Measurements from ENCODE around the gene ARHGEF10L.

DNA sequence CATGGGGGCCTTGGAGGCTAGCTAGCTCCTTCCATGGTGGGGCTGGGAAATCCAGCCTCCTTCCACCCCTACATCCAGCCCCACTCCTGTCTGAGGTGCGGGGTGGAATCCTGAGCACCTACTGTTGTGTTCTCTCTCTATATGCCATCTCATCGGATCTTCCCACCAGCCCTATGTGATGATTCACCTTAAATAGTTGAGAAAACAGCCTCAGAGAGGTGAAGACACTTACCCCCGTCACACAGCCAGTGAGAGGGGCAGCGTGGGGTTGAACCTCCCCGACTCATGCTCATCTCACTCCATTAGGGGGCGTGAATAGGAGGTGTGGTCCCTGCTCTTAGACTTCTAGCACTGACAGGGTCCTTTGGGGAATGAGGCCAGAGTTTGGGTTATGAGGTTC lies 184.7 kb downstream of the ARHGEF10L start:
- TF ChIP-seq, protein P1, sequence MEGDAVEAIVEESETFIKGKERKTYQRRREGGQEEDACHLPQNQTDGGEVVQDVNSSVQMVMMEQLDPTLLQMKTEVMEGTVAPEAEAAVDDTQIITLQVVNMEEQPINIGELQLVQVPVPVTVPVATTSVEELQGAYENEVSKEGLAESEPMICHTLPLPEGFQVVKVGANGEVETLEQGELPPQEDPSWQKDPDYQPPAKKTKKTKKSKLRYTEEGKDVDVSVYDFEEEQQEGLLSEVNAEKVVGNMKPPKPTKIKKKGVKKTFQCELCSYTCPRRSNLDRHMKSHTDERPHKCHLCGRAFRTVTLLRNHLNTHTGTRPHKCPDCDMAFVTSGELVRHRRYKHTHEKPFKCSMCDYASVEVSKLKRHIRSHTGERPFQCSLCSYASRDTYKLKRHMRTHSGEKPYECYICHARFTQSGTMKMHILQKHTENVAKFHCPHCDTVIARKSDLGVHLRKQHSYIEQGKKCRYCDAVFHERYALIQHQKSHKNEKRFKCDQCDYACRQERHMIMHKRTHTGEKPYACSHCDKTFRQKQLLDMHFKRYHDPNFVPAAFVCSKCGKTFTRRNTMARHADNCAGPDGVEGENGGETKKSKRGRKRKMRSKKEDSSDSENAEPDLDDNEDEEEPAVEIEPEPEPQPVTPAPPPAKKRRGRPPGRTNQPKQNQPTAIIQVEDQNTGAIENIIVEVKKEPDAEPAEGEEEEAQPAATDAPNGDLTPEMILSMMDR (IDR thresholded peaks at IDR 0.05; ENCODE audit: insufficient read depth, low read length) = no peak
- TF ChIP-seq SPI1 (IDR thresholded peaks at IDR 0.05; ENCODE audit: borderline replicate concordance, low read depth) (no peak), POLR2AphosphoS5 (IDR thresholded peaks at IDR 0.05; ENCODE audit: low read depth) (no peak)
- TF ChIP-seq, protein P2, sequence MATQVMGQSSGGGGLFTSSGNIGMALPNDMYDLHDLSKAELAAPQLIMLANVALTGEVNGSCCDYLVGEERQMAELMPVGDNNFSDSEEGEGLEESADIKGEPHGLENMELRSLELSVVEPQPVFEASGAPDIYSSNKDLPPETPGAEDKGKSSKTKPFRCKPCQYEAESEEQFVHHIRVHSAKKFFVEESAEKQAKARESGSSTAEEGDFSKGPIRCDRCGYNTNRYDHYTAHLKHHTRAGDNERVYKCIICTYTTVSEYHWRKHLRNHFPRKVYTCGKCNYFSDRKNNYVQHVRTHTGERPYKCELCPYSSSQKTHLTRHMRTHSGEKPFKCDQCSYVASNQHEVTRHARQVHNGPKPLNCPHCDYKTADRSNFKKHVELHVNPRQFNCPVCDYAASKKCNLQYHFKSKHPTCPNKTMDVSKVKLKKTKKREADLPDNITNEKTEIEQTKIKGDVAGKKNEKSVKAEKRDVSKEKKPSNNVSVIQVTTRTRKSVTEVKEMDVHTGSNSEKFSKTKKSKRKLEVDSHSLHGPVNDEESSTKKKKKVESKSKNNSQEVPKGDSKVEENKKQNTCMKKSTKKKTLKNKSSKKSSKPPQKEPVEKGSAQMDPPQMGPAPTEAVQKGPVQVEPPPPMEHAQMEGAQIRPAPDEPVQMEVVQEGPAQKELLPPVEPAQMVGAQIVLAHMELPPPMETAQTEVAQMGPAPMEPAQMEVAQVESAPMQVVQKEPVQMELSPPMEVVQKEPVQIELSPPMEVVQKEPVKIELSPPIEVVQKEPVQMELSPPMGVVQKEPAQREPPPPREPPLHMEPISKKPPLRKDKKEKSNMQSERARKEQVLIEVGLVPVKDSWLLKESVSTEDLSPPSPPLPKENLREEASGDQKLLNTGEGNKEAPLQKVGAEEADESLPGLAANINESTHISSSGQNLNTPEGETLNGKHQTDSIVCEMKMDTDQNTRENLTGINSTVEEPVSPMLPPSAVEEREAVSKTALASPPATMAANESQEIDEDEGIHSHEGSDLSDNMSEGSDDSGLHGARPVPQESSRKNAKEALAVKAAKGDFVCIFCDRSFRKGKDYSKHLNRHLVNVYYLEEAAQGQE (IDR thresholded peaks at IDR 0.05; ENCODE audit: insufficient replicate concordance, low read depth) = no peak
